ENCODE data around the gene SPEN. TPM values are rescaled to one million over a fixed set of nuclear protein-coding genes. Genes with fewer than 3 reads are reported as not detected.

The SPEN gene, protein sequence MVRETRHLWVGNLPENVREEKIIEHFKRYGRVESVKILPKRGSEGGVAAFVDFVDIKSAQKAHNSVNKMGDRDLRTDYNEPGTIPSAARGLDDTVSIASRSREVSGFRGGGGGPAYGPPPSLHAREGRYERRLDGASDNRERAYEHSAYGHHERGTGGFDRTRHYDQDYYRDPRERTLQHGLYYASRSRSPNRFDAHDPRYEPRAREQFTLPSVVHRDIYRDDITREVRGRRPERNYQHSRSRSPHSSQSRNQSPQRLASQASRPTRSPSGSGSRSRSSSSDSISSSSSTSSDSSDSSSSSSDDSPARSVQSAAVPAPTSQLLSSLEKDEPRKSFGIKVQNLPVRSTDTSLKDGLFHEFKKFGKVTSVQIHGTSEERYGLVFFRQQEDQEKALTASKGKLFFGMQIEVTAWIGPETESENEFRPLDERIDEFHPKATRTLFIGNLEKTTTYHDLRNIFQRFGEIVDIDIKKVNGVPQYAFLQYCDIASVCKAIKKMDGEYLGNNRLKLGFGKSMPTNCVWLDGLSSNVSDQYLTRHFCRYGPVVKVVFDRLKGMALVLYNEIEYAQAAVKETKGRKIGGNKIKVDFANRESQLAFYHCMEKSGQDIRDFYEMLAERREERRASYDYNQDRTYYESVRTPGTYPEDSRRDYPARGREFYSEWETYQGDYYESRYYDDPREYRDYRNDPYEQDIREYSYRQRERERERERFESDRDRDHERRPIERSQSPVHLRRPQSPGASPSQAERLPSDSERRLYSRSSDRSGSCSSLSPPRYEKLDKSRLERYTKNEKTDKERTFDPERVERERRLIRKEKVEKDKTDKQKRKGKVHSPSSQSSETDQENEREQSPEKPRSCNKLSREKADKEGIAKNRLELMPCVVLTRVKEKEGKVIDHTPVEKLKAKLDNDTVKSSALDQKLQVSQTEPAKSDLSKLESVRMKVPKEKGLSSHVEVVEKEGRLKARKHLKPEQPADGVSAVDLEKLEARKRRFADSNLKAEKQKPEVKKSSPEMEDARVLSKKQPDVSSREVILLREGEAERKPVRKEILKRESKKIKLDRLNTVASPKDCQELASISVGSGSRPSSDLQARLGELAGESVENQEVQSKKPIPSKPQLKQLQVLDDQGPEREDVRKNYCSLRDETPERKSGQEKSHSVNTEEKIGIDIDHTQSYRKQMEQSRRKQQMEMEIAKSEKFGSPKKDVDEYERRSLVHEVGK (N-terminal part only)
- 14.4 and 19.2 TPM in 2 replicates for total RNA-seq

DNA sequence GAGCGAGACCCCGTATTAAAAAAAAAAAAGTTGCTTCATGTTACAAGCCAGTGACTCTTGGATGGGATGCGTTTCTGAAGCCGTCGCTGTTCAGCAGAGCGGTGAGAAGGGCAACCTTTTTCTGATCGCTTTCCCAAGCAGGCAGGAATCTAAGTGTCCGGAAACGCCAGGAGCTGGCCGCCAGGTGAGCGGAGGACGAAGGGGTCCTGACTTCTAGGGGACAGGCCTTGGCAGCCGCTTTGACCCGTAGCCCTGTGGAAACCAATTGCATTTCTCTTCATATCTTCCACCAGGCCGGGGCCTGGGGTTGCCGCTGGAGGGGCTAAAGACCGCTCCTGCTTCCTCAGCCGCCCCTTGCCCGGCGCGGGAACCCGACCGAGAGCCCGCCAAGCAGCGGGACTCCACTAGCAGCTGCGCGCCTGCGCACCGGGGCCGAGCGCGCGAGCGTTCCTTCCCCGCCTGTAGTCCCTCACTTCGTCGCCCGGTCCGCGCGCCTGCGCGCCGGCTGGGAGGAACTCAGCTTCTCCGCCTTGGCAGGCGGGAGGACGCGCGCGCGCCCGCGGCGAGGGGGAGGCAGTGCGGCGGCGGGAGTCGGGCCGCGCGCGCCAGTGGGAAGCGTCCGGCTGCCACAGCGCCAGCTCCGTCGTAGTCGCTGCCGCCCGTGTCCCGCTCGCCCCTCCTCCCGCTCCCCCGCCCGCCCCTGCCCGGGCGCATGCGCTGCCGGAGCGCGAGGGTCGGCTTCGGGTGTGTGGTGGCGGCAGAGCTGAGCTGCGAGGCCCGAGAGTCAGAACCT lies at the start of gene SPEN:
Gene SPEN, plus strand, starts transcription at position 608 of the 793 bp plus-strand sequence. CDS start 361 bp downstream, outside the sequence.

DNA sequence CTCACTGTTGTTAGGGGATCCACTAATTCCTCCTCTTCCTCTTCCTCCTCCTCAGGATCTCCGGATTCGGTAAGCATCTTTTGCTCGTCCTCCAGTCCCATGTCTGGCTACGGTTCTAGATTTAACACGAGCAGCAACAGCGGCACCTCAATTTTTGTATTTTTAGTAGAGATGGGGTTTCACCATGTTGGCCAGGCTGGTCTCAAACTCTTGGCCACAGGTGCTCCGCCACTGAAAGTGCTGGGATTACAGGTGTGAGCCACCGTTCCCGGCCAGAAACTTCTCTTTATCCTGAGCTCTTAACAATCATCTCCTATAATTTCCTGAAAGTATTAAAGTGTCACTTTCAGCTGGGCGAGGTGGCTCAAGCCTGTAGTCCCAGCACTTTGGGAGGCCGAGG lies 40.0 kb upstream of the SPEN start, which contains the start of gene UQCRHL:
Gene UQCRHL, minus strand, starts transcription at position 101 of the 400 bp plus-strand sequence. Its CDS starts 0 bp downstream, at position 101.

DNA sequence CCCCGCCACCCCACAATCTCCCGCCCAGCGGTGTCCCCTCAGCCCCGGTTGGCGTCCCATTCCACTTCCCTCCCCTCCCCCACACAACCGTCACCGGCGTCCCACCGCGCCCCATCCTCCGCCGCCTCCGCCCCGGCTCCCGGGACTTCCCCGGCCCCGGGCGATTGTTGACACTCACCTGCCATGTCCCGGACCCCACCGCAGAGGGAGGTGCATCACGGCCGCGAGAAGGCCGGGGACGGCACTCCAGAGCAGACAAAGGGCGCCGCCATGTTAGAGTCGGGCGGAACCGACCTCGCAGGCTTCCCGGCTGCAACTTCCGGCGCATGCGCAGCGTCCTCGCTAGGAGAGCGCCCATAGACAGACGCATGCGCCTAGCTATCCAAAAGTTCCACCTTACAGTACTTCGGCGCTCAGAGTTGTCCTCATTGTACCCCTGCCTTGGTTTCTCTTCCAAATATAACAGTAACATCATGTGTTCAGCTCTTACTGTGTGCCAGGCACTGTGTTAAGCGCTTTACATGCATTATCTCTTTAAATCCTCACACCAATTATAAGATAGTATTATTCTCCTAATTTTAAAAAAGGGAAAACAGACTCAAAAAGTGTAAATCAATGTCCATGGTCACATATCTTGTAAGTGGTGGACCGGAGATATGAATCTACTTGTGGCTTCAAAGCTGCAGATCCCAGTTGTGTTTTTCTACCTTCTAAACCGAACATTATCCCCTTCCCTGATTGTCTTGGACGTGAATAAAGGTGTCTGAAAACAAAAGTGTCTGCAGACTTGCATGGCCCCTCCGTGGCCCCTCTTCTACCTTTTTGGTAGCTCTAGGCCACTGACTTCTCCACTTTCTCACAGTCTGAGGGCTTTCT lies 128.5 kb downstream of the SPEN start, which contains the start of gene ZBTB17:
Gene ZBTB17, minus strand, starts transcription at position 297 of the 876 bp plus-strand sequence. CDS start 27,606 bp downstream, outside the sequence.

Other genes with a start within 250 kb of the SPEN start
- 9.3 and 15.2 TPM in 2 replicates for gene DDI2, start 230.2 kb upstream of the SPEN start, total RNA-seq
- 20.6 and 23.6 TPM in 2 replicates for gene PLEKHM2, start 163.4 kb upstream of the SPEN start, total RNA-seq
- 0.05 and 0.14 TPM in 2 replicates for gene SLC25A34, start 111.4 kb upstream of the SPEN start, total RNA-seq
- not detected in 2 replicates for gene TMEM82, start 105.2 kb upstream of the SPEN start, total RNA-seq
- 85.8 and 98.4 TPM in 2 replicates for gene FBLIM1, start 88.9 kb upstream of the SPEN start, total RNA-seq
- gene UQCRHL, start 40.1 kb upstream of the SPEN start, total RNA-seq = 2.6 and 4.8 TPM in 2 replicates
- gene ZBTB17, start 128.4 kb downstream of the SPEN start, total RNA-seq = 28.2 and 28.8 TPM in 2 replicates
- not detected in 2 replicates for gene SRARP, start 156.5 kb downstream of the SPEN start, total RNA-seq
- gene HSPB7, start 170.3 kb downstream of the SPEN start, total RNA-seq = not detected in 2 replicates
- not detected in 2 replicates for gene CLCNKA, start 174.3 kb downstream of the SPEN start, total RNA-seq
- gene CLCNKB, start 196.1 kb downstream of the SPEN start, total RNA-seq = not detected in 2 replicates
- 2.0 and 3.5 TPM in 2 replicates for gene FAM131C, start 225.9 kb downstream of the SPEN start, total RNA-seq